HG02678 (cell line): ENCODE data around the gene ARFGEF2.
"Not testable (repeated sequence)": the region's sequence is repeated elsewhere in the genome, so short reads cannot be mapped to it uniquely, and the experiment has no call there.

Experiments used
- ATAC-seq: cut with Tn5 transposase; IDR thresholded peaks from one replicate; pipeline ENCODE4 v1.9.1; 2021; ENCODE audit warnings: mild to moderate bottlenecking, moderate library complexity; ENCODE audit not compliant: unreplicated experiment

The ARFGEF2 gene

GRCh38 chr20:48949304-48950170, 28.0 kb downstream of the ARFGEF2 start:
- no peak for ATAC-seq

GRCh38 chr20:48951041-48951440, 29.5 kb downstream of the ARFGEF2 start:
- no peak for ATAC-seq

GRCh38 chr20:48951646-48952045, 30.1 kb downstream of the ARFGEF2 start:
- ATAC-seq, result no peak

- no peak for ATAC-seq
Measured at GRCh38 chr20:48952656-48953055, 31.1 kb downstream of the ARFGEF2 start.

- ATAC-seq, result no peak
Measured at GRCh38 chr20:48953653-48954052, 32.1 kb downstream of the ARFGEF2 start.

GRCh38 chr20:48956052-48956451, 34.5 kb downstream of the ARFGEF2 start:
- no peak for ATAC-seq

DNA sequence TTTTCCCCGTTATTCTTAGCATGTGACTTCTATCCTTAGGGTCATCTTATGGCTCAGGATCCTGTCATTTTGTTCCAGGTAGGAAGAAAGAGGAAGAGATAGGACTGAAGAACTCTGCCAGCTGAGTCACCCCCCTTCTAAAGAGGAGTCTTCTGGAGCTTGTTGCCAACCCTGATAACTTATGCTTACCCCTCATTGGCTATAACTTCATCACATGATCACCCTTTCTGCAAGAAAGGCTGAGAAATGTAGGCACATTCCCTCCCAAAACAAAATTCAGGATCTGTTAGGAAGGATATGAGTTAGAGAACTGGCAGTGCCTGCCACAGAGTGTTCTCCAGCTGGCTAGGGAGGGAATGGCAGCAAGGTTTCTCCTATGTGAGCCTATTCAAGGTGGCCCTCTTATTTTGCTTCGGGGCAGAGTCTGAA, 35.6 kb downstream of the ARFGEF2 start:
- ATAC-seq, result no peak

DNA sequence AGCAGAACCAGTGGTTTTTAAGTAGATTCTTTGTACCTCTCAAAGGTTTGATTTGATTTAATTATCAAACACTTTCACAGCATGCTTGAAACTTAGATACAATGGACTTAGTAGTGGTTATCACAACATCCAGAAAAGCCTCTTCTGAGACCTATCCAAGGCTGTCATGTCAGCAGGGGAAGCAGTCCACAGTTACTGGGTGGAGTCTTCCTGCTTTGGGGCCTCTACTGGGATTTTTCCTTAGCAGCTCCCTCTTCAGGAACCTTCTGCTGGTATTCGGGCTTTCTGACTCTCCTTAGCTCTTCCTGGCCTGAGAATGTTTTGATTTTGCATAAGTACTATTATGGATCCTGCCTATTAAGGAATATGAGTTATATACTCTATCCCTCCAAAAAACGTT, 36.0 kb downstream of the ARFGEF2 start:
- no peak for ATAC-seq

GRCh38 chr20:48958743-48959142, 37.2 kb downstream of the ARFGEF2 start:
- ATAC-seq, result no peak

GRCh38 chr20:48959899-48960550, 38.5 kb downstream of the ARFGEF2 start:
- no peak for ATAC-seq

DNA sequence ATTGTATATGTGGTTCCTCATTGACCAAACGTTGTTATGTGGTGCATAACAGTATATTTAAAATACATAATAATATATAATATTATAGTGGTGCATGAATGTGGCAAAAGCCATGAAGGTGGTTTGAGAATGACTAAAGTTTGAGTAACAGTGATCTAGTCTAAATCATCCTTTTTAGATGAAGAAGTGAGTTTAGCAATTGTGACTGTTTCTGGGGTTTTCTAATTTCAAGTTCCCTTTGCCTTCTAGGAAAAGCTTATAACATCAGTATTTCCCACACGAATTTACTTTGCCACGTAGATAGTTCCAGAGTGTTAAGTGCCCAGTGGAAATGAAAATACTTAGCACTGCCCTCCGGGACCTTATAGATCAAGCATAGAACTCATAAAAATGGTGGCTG, 40.9 kb downstream of the ARFGEF2 start:
- ATAC-seq, result no peak

- ATAC-seq, result no peak
Measured at GRCh38 chr20:48962976-48963771, 41.7 kb downstream of the ARFGEF2 start.

DNA sequence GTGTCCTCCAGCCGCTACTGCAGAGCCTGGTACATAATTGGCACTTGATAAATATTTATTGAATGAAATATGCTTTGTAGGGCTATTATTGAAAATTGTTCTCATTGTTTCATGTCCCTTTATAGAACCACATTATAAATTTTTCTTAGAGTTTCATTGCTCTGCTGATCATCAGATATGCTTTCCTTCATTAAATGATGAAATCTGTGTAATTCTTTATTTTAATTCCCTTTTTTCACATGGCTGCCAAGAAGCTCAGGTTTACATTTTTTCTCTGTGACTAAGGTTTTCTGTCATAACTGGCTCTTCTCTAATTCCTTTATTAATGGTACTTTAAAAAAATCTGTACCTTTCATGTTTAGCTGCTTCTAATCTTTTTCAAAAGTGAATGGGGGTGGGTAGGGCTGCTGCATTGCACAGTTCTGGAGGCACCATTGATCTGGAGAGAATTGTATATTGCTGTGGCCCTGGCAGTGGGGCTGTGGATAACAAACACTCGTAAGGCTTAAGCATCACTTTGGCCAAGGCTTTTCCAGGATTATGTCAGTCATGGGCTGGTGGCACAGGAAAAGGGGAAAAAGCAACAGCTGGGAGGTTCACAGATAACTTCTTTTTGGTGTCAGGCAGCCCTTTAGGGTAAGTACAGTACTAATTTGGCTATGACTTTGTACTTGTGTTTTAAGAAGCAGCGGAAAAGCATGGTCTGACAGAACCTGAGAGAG, 43.8 kb downstream of the ARFGEF2 start:
- no peak for ATAC-seq

DNA sequence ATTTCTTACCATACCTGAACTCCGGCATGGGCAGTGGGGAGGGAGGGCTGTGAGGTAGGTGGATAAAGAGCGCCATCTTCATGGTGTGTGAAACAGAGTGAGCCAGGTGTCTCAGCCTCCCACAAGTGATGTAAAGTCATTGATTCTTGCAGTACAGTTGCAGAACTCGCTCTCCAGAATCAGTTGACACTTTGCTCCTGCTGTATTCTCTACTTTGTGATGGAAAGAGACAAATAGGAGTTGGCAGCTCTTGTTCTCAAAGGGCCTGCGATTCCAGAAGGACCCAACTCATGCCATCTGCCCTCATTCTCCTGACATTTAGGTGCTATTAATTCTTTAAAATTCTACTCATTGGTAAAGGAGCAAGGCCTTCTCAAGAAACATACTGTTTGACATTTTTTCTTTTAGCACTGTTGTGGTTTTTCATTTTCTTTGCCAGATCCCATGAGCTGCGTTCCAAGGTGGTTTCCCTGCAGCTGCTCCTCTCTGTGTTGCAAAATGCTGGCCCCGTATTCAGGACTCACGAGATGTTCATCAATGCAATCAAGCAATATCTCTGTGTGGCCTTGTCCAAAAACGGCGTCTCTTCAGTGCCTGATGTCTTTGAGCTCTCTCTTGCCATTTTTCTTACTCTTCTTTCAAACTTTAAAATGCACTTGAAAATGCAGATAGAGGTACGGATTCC, 49.3 kb downstream of the ARFGEF2 start:
- ATAC-seq, result no peak

DNA sequence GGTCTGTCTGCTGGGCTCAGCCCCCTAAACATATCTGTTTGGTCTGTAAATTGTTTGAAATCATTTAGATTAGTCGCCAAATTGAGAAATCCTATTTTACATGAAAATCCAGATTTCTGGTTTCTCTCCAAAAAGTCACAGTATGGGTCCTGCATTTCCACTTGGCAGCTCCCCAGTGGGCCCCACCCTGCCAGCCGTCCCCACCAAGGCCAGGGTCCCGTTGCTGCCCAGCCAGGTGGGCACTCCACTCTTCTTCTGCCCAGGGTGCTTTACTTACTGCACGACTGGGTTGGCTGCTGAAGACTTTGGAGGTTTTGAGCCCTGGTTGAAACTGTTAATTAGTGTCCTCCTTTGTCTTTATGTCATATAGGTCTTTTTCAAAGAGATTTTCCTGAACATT, 50.4 kb downstream of the ARFGEF2 start:
- ATAC-seq, result no peak

- no peak for ATAC-seq
Measured at GRCh38 chr20:48972816-48973215, 51.3 kb downstream of the ARFGEF2 start.

GRCh38 chr20:48975955-48976354, 54.4 kb downstream of the ARFGEF2 start:
- ATAC-seq, result no peak

- not testable (repeated sequence) for ATAC-seq
Measured at GRCh38 chr20:48979980-48980379, 58.5 kb downstream of the ARFGEF2 start.

DNA sequence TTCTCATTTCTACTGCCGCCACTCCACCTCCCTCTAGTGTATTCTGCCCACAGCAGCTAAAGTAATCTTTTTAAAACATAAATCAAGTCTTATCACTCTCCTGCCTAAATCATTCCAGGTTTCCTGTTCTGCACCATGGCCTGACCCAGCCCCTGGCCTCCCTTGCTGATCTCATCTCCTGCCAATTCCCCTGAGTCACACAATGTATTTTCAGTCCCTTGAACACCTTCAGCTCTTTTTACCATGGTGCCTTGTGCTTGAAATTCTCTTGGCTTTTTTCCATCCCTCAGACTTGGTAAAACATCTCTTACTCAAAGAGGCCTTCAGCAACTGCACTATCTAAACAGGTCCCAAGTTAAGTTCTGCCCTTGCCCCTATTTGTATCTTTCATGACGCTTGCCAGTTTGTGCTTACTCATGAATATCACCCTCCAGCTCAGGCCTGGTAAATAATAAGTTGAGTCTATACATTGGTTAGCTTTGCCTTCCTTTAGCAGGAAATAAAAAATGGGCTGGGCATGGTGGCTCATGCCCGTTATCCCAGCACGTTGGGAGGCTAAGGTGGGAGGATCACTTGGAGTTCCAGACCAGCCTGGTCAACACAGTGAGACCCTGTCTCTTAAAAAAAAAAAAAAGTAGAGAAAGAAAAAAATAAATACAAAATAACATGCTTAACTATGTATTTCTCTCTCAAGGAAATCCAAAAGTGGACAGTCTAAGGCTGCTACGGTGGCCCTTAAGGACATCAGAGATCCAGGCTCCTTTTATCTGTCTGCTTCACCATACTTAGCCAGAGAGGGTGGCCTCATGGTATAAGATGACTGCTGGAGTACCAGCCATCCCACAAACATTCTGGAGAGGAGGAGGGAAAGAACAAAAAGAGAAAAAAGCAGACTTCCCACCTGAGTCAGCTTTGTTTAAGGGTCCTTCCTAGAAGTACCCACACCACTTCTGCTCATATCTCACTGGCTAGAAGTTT, 62.2 kb downstream of the ARFGEF2 start:
- no peak for ATAC-seq
